GM19395 (cell line): ENCODE results near the gene APMAP.
"Not testable (repeated sequence)": the region's sequence is repeated elsewhere in the genome, so short reads cannot be mapped to it uniquely, and the experiment has no call there.

Source experiments
- ATAC-seq: cut with Tn5 transposase; IDR thresholded peaks from one replicate; pipeline ENCODE4 v1.9.1; 2021; ENCODE audit warnings: mild to moderate bottlenecking, moderate library complexity; ENCODE audit not compliant: unreplicated experiment

APMAP gene

DNA sequence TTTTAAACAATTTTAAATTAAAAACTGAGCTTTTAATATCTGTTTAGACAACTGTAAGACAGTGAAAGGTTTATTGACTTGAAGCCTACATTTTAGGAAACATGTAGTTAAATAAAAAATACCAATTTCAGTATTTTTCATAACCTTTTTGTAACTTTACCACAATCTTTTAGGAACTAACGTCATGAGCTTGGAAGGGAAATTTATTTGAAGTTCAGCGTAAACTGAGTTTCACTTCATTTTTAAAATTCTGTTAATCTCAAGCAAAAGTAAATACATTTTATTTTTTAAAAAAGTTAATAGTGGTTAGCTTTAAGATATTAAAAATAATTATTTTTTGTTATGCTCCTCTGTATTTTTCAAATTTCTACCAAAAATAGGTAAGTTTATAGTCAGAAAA lies 38.0 kb downstream of the APMAP start:
- no peak for ATAC-seq

DNA sequence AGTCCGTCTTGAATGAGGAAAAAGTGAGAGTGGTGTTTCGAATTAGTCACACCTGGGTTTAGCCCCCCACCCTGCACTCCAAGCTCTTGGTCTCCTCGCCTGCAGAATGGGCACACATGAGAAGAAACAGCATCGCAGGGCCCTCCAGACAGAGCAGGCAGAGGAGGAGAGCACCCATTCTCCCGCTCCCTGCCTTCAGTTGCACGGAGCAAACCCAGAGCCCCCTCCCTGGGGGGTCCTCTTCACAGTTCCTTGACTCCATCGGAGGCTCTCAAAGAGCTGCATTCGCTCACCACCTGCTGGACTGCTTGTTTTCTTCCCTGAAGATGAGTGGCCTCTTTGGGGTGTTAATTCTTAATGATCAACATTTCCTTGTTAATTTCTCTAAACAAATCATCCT lies 38.4 kb downstream of the APMAP start:
- no peak for ATAC-seq

DNA sequence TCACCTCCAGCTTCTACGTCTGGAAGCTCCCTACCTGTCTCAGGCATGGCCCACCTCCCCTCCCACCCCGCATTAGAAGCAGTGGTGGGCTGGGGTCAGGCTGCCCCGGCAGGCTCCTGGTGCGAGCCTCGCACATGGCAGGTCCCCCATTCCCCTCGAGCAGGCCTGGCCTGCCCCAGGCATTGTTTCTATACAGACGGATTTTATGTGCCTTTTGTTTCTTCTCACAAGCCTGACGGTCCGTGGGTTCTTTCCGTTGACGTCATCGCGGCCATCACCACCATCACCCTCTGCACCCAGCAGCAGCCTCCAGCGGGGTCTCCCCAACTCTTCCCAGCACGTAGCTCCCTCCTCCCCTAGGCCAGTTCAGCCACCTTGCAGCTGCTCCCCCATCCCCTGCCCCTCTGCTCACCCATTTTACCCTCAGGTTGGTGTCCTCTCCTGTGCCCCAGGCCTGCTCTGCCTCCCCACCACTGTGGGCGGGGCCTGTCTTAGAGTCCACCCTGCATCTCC lies 38.9 kb downstream of the APMAP start:
- no peak for ATAC-seq

DNA sequence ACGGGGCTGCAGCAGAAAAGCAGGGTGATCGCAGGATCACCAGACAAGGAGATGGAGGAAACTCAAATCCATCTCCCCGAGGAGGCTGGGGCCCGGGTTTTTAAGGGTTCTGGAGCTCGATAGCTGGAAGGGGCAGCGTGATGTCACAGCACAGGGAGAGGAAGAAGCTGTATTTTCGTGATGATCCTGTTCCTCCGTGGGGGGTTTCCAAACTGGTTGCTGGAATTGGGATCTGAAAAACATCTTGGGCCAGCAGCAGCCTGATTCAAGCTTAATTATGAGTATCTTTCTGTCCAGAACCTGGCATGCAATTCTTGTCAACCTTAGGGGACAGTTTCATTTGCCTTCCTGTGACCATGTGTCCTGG lies 39.4 kb downstream of the APMAP start:
- no peak for ATAC-seq

- ATAC-seq, result no peak
Measured at GRCh38 chr20:24952376-24953208, 40.0 kb downstream of the APMAP start.

- no peak for ATAC-seq
Measured at GRCh38 chr20:24951536-24952083, 40.9 kb downstream of the APMAP start.

DNA sequence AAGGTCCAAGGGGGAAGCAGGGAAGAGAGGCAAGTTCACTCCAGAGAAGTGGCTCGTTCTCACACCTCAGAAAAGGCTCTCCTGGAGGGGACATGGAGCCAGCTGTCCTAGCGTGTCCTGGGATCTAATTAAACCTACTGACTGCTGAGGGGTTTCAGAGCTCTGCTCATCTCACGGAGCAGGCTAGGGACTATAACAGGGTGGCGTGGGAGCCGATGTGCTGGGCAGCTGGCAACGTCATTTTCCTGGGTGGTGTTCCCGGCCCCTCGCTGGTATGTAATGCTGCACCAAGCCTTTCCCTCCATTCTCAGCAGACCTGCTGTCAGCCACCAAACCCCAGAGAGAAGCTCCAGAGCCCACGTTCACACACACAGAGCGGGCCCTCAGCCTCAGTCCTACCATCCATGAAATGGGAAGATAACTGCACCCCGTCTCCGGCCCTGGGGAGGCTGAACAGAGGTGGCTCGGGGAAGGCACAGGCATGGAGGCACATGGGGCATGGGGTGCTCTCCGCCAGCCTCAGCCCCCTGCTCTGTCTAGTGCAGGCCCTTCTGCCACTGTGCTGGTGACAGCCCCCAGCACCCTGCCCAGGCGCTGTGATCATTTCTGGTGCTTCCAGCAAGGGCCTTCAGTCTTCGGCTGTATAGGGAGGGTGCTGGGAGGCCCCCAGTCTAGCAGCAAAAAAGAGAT lies 41.6 kb downstream of the APMAP start:
- no peak for ATAC-seq

- ATAC-seq, result no peak
Measured at GRCh38 chr20:24950128-24950835, 42.3 kb downstream of the APMAP start.

GRCh38 chr20:24949756-24950127 lies 42.8 kb downstream of the APMAP start:
- no peak for ATAC-seq

GRCh38 chr20:24948939-24949679 lies 43.4 kb downstream of the APMAP start, which contains the start of gene CST7:
Gene CST7 (plus strand): TSS chr20:24949269. CDS start chr20:24949506, 237 bp downstream.
- ATAC-seq, result peak; percentile 82

- ATAC-seq, result not testable (repeated sequence)
Measured at GRCh38 chr20:24948396-24948938, 44.1 kb downstream of the APMAP start.

GRCh38 chr20:24946376-24946775 lies 46.2 kb downstream of the APMAP start:
- ATAC-seq, result not testable (repeated sequence)

DNA sequence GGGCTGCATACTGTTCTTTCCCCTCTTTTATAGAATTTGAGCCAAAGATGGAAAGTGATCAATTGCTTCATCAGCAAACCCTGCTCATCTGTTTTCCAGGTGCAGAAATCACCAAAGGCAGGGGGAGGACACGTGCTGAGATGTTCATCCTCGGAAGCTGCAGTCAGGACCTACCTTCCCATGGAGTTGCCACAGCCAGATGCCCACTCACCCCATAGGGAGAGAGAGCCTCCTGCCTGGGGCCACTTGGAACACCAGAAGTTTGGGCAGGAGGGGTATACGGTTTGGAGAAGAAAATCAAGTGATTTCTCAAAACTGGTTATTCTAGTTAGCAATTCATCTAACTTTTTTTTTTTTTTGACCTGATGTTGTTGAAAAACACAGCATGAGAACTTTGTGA lies 48.8 kb downstream of the APMAP start:
- ATAC-seq, result no peak

GRCh38 chr20:24943196-24943595 lies 49.4 kb downstream of the APMAP start:
- ATAC-seq, result no peak

DNA sequence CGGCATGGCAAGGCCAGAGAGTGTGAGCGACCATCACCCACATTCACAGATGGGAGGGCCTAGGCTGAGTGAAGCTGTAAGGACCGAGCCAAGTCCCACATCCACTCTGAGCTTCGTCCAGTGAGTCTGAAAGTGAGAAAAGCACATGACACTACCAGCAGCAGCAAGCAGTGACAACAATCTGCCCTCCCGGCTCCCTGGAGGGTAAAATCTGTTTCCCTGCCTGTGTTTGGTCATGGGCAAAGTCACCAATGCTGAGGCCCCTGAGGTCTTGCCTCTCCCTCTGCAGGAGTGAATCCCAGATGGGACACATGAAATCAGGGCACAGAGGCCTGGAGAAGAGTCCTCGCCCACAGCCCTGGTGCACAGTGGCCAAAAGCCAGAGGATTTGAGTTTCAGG lies 49.9 kb downstream of the APMAP start:
- no peak for ATAC-seq

- ATAC-seq, result no peak
Measured at GRCh38 chr20:24939036-24939435, 53.5 kb downstream of the APMAP start.

DNA sequence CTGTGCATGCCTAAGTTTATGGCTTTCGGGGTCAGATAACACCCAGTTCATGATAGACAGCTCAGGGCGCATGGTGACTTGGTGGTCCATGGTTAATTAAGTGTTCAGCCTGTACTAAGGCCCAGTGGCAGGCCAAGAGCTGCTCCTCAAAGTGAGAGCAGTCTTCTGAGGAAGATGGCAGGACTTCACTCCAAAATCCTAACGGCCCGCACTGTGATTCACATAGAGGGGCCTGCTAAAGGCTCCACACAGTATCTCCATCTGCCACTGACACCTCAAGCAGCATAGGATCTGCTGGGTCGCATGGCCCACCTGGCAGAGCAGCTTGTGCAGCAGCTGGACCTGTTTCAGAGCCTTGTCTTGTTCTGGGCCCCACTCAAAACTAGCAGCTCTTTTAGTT lies 54.1 kb downstream of the APMAP start:
- no peak for ATAC-seq

- no peak for ATAC-seq
Measured at GRCh38 chr20:24937579-24937978, 55.0 kb downstream of the APMAP start.

DNA sequence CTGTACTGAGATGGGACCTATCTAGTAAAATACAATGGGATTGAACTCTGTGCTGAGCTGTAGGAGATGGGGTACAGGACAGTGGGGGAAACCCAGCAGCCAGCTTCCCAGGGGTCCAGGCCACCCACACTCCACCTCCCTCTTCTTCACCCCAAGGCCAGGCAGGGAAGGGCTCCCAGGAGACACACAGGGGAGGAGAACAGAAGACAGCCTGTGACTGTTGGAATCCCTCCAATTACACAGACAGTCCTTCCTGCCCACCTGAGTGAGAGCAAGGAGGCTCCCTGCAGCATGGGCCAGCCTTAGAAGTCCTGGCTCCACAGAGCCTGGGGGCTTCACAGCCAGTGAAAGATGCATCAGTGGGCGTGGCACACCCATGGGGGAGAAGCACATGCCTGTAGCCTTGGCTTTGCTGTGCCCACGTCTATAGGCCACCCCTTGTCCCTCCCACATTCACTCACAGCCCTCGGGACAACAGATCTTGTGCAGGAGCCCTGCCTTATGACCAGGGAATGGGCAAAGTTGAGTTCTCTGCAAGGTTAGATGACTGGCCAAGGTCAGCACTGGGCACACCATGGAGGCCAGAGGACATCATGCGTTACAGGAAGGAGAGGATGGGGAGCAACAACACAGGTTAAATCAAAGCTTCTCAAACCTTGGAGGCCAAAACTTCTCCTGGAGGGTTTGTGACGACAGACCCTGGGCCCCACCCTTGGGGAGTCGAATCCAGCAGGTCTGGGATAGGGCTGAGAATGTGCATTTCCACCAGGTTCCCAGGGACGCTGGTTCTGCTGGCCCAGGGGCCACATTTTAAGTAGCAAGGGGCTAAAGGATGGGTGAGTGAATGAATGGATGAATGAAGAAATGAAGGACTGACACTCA lies 55.8 kb downstream of the APMAP start:
- no peak for ATAC-seq
